Keratinocyte (primary cell): ENCODE measurements around the gene STK32C. TPM values are rescaled to one million over a fixed set of nuclear protein-coding genes. Genes with fewer than 3 reads are reported as not detected.
"Not testable (repeated sequence)": the region's sequence is repeated elsewhere in the genome, so short reads cannot be mapped to it uniquely, and the experiment has no call there.

ENCODE experiments used
- DNase-seq: peaks from one replicate; pipeline ENCODE4 v3.0.0-alpha.2; 2011; ENCODE audit warnings: low read depth, missing footprints, low spot score
- FAIRE-seq: peaks from 2 replicates; lab custom pipeline; 2011; peaks lifted over from hg19 to GRCh38; lab: Jason Lieb, UNC
- H2AFZ ChIP-seq: 2 replicates; pipeline ENCODE4 v1.6.0; 2012; ENCODE audit warnings: low read length, control low read depth, inconsistent platforms; ENCODE audit not compliant: control insufficient read depth
- H3K27ac ChIP-seq: 2 replicates; pipeline ENCODE4 v1.5.1; 2011; ENCODE audit warnings: low read length; ENCODE audit not compliant: control insufficient read depth, insufficient read depth
- H3K27me3 ChIP-seq: 3 replicates; pipeline ENCODE4 v1.6.0; 2011; ENCODE audit warnings: low read length; ENCODE audit not compliant: control insufficient read depth, insufficient read depth; ENCODE audit errors: extremely low read depth
- H3K36me3 ChIP-seq, 2 experiments: 2 replicates in 1 of 2; 3 replicates in 1 of 2; pipeline ENCODE4 v1.5.1; 2011; ENCODE audit warnings: low read length in 2 of 2, mild to moderate bottlenecking in 1 of 2; ENCODE audit not compliant: control insufficient read depth in 2 of 2, insufficient read depth in 2 of 2; ENCODE audit errors: extremely low read depth in 1 of 2
- H3K4me1 ChIP-seq: 3 replicates; pipeline ENCODE4 v1.5.1; 2011; ENCODE audit warnings: low read length; ENCODE audit not compliant: control insufficient read depth, insufficient read depth; ENCODE audit errors: extremely low read depth
- H3K4me2 ChIP-seq: 3 replicates; pipeline ENCODE4 v1.6.0; 2011; ENCODE audit warnings: low read depth, low read length; ENCODE audit not compliant: control insufficient read depth, insufficient read depth; ENCODE audit errors: extremely low read depth
- H3K4me3 ChIP-seq, 3 experiments: fragments of 200-600 bp in 1 of 3; sonication (generic) in 1 of 3; 2 replicates in 2 of 3; 3 replicates in 1 of 3; pipeline ENCODE4 v1.5.1; 2011 to 2016; ENCODE audit warnings: low read length in 3 of 3, mild to moderate bottlenecking in 3 of 3, control low read depth in 2 of 3, inconsistent platforms in 1 of 3, low read depth in 1 of 3, mixed read lengths in 1 of 3, mixed run types in 1 of 3, moderate library complexity in 1 of 3; ENCODE audit not compliant: control insufficient read depth in 2 of 3, insufficient read depth in 2 of 3; ENCODE audit errors: extremely low read depth in 1 of 3
- H3K79me2 ChIP-seq: 2 replicates; pipeline ENCODE4 v1.6.0; 2012; ENCODE audit warnings: low read length; ENCODE audit not compliant: control insufficient read depth, insufficient read depth
- H3K9ac ChIP-seq: 3 replicates; pipeline ENCODE4 v1.6.0; 2011; ENCODE audit warnings: low read length; ENCODE audit not compliant: control insufficient read depth, insufficient read depth; ENCODE audit errors: extremely low read depth
- H3K9me1 ChIP-seq: 3 replicates; pipeline ENCODE4 v1.6.0; 2011; ENCODE audit warnings: low read length; ENCODE audit not compliant: control insufficient read depth, insufficient read depth; ENCODE audit errors: extremely low read depth
- H3K9me3 ChIP-seq: 2 replicates; pipeline ENCODE4 v1.5.1; 2012; ENCODE audit warnings: low read depth, low read length; ENCODE audit not compliant: control insufficient read depth
- H4K20me1 ChIP-seq: 3 replicates; pipeline ENCODE4 v1.6.0; 2011; ENCODE audit warnings: low read length; ENCODE audit not compliant: control insufficient read depth, insufficient read depth; ENCODE audit errors: extremely low read depth
- EZH2 ChIP-seq: IDR thresholded peaks from one replicate; pipeline ENCODE4 v1.6.1; 2012; ENCODE audit warnings: inconsistent platforms, mild to moderate bottlenecking, low read length, moderate library complexity
- dilution Hi-C: fragments of 300-500 bp; cut with MboI; formaldehyde crosslinking; loops from one replicate; pipeline ENCODE4 v1.7.0; 2020; ENCODE audit warnings: low sequenced_read_pairs; ENCODE audit not compliant: extremely low pct_ligation_motif_present
- polyA plus RNA-seq, 5 experiments: library from polyadenylated mRNA; depleted of rRNA in 3 of 5; stranded (reverse) in 3 of 5; stranded (forward) in 1 of 5; unstranded in 1 of 5; fragments of >200 nt; gene quantifications; 1 replicate in 1 of 5; 2 replicates in 3 of 5; 3 replicates in 1 of 5; pipeline versions ENCODE4 v1.2.1 to v1.2.3, GENCODE V29; 2011 to 2012; ENCODE audit warnings: missing spikeins in 2 of 5, low read depth in 1 of 5, low replicate concordance in 1 of 5
- TF ChIP-seq, protein P1 (sequence below), 3 experiments: IDR thresholded peaks in 1 of 3; conservative IDR thresholded peaks in 1 of 3; optimal IDR thresholded peaks in 1 of 3; 2 replicates in 2 of 3; 3 replicates in 1 of 3; pipeline versions ENCODE3 to v1.5.1; 2011; ENCODE audit warnings: low read length in 3 of 3, mild to moderate bottlenecking in 3 of 3, moderate library complexity in 2 of 3, control low read depth in 1 of 3, inconsistent platforms in 1 of 3; ENCODE audit not compliant: insufficient read depth in 2 of 3; ENCODE audit errors: extremely low read depth in 1 of 3

Gene STK32C
- polyA plus RNA-seq, 1 donor (not counting 4 experiments of a cell fraction or from before 2014, with no cell fraction given): 4.1 TPM

DNA sequence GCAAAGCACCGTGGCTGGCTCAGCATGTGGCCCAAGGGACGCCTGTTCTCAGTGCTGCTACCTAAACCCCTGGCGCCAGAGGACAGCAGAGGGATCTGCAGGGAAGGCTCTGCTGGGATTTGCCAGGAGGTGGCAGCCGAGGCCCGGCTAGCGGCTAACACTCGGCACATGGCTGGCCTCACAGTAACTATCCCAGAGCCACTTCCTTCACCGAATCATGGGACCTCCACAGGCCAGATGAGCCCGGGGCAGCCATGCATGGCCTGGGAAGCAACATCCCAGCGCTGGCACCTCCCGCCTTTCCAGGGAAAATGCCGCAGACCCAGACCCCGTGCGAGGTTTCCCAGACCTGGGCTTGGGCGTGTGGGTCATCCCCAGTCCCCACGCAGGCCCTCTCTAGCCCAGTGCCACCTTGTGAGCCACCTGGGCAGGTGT is 84.6 kb downstream of the STK32C start:
- Histone ChIP-seq H3K36me3 (no peaks in the 10 kb centered on the region), H3K9ac (no peak overlapping the region), H3K4me2 (no peak overlapping the region), H3K9me1 (no peaks in the 10 kb centered on the region), H4K20me1 (no peaks in the 10 kb centered on the region), H3K4me3 (no peak overlapping the region), H3K27ac (no peak overlapping the region), H3K27me3 (no peaks in the 10 kb centered on the region), H3K4me1 (no peaks in the 10 kb centered on the region), H3K79me2 (no peaks in the 10 kb centered on the region), H3K9me3 (no peaks in the 10 kb centered on the region), H2AFZ (peak overlapping the region; percentile 9)
- FAIRE-seq (peak; percentile 51), DNase-seq (peak; percentile 30)
- dilution Hi-C loops: no loop called here
- TF ChIP-seq, protein P1, sequence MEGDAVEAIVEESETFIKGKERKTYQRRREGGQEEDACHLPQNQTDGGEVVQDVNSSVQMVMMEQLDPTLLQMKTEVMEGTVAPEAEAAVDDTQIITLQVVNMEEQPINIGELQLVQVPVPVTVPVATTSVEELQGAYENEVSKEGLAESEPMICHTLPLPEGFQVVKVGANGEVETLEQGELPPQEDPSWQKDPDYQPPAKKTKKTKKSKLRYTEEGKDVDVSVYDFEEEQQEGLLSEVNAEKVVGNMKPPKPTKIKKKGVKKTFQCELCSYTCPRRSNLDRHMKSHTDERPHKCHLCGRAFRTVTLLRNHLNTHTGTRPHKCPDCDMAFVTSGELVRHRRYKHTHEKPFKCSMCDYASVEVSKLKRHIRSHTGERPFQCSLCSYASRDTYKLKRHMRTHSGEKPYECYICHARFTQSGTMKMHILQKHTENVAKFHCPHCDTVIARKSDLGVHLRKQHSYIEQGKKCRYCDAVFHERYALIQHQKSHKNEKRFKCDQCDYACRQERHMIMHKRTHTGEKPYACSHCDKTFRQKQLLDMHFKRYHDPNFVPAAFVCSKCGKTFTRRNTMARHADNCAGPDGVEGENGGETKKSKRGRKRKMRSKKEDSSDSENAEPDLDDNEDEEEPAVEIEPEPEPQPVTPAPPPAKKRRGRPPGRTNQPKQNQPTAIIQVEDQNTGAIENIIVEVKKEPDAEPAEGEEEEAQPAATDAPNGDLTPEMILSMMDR (optimal IDR thresholded peaks at IDR 0.05 in 1 of 3, IDR thresholded peaks at IDR 0.05 in 1 of 3, conservative IDR thresholded peaks at IDR 0.05 in 1 of 3; ENCODE audit: extremely low read depth in 1 of 3, insufficient read depth in 2 of 3, low read length in 3 of 3): peak; percentile 92 to 99 (median 98)
- TF ChIP-seq EZH2: no peak

DNA sequence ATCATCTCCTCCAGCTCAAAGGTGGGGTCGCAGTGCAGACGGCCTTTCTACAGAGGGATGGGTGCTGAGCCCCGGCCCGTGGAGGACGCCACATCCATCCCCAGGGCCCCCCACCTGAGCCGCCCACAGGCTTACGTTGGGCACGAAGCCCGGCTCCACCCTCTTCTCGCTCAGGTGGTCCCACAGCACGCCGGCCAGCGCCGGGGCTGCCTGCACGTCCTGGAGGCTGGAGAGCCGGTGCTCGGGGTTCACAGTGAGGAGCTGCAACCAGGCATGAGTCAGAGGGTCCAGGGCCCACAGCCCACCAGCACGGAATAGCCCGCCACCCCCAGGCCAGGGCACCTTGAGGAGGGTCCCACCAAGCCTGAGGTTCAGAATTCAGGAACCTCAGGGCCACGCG is 85.0 kb downstream of the STK32C start:
- Histone ChIP-seq H3K4me2 (no peak overlapping the region), H4K20me1 (no peaks in the 10 kb centered on the region), H3K27ac (no peak overlapping the region), H2AFZ (no peak overlapping the region), H3K9me3 (no peaks in the 10 kb centered on the region), H3K79me2 (no peaks in the 10 kb centered on the region), H3K27me3 (no peaks in the 10 kb centered on the region), H3K4me1 (no peaks in the 10 kb centered on the region), H3K9me1 (no peaks in the 10 kb centered on the region), H3K4me3 (no peak overlapping the region), H3K9ac (no peak overlapping the region), H3K36me3 (no peaks in the 10 kb centered on the region)
- TF ChIP-seq, protein P1 (optimal IDR thresholded peaks at IDR 0.05 in 1 of 3, IDR thresholded peaks at IDR 0.05 in 1 of 3, conservative IDR thresholded peaks at IDR 0.05 in 1 of 3; ENCODE audit: extremely low read depth in 1 of 3, insufficient read depth in 2 of 3, low read length in 3 of 3): no peak
- no peak for TF ChIP-seq EZH2
- dilution Hi-C loops: no loop called here
- DNase-seq (no peak), FAIRE-seq (no peak)

DNA sequence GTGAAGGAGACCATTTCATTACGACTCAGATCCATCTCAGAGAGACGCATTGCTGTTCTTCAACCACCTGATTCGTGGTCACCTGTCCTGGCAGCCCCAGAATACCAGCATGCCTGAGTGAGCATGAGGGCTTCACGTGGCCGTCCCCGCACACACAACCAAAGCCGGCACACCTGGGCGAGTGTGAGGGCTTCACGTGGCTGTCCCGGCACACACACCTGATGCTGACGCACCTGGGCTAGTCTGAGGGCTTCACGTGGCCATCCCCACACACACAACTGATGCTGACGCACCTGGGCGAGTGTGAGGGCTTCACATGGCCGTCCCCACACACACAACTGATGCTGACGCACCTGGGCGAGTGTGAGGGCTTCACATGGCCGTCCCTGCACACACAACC is 86.8 kb downstream of the STK32C start:
- H3K27me3 ChIP-seq, H3K79me2 ChIP-seq, H3K4me2 ChIP-seq, FAIRE-seq, H3K27ac ChIP-seq, H2AFZ ChIP-seq, H3K9me3 ChIP-seq, H3K4me3 ChIP-seq, H3K9me1 ChIP-seq, dilution Hi-C loops, H4K20me1 ChIP-seq, DNase-seq, H3K4me1 ChIP-seq, H3K36me3 ChIP-seq, H3K9ac ChIP-seq: not testable (repeated sequence)
